Measurements from ENCODE around the gene MUC4.

DNA sequence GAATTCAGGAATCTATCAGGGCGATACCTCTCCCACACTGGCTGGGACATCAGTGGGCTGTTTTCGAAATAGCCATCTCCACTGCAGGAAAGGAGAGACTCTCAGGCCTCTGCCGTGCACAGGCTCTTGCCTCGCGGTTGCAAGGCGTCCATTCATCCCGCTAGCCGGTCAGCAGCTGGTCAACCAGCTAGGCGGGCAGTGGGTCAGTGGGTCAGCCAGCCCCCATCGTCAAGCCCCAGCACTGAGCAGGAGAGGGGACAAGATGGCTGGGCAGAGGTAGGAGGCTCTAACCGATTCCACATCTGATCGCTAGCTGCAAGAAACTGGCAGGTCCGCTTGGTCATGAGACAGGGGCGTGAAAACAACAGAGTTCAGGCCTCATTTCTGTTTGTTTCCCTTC is 45.1 kb downstream of the MUC4 start:
- TF ChIP-seq, protein P1, sequence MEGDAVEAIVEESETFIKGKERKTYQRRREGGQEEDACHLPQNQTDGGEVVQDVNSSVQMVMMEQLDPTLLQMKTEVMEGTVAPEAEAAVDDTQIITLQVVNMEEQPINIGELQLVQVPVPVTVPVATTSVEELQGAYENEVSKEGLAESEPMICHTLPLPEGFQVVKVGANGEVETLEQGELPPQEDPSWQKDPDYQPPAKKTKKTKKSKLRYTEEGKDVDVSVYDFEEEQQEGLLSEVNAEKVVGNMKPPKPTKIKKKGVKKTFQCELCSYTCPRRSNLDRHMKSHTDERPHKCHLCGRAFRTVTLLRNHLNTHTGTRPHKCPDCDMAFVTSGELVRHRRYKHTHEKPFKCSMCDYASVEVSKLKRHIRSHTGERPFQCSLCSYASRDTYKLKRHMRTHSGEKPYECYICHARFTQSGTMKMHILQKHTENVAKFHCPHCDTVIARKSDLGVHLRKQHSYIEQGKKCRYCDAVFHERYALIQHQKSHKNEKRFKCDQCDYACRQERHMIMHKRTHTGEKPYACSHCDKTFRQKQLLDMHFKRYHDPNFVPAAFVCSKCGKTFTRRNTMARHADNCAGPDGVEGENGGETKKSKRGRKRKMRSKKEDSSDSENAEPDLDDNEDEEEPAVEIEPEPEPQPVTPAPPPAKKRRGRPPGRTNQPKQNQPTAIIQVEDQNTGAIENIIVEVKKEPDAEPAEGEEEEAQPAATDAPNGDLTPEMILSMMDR (IDR thresholded peaks at IDR 0.05), result no peak
- TF ChIP-seq FOXJ3 (CRISPR knock-in tag; IDR thresholded peaks at IDR 0.05), result no peak
- TF ChIP-seq MAX (IDR thresholded peaks at IDR 0.05; ENCODE audit: low read depth), result no peak
- TF ChIP-seq NFIC (IDR thresholded peaks at IDR 0.05; ENCODE audit: borderline replicate concordance), result no peak
- TF ChIP-seq FOXM1 (IDR thresholded peaks at IDR 0.05; ENCODE audit: low read depth), result no peak
- TF ChIP-seq, protein P2, sequence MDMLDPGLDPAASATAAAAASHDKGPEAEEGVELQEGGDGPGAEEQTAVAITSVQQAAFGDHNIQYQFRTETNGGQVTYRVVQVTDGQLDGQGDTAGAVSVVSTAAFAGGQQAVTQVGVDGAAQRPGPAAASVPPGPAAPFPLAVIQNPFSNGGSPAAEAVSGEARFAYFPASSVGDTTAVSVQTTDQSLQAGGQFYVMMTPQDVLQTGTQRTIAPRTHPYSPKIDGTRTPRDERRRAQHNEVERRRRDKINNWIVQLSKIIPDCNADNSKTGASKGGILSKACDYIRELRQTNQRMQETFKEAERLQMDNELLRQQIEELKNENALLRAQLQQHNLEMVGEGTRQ (IDR thresholded peaks at IDR 0.05; ENCODE audit: borderline replicate concordance, low read depth, low read length), result no peak
- TF ChIP-seq RFX5 (IDR thresholded peaks at IDR 0.05; ENCODE audit: low read length), result no peak
- no peak for TF ChIP-seq POLR2AphosphoS5 (IDR thresholded peaks at IDR 0.05; ENCODE audit: low read depth, low read length)
- TF ChIP-seq YY1 (IDR thresholded peaks at IDR 0.05; ENCODE audit: low read depth), result no peak
